GM12892 (cell line): ENCODE measurements around the gene MBD5.

Source experiments
- POLR2AphosphoS5 ChIP-seq: IDR thresholded peaks from 2 replicates; pipeline ENCODE4 v1.6.1; 2011; ENCODE audit warnings: low read depth, low read length, control low read depth
- TAF1 ChIP-seq: IDR thresholded peaks from 2 replicates; pipeline ENCODE4 v1.6.1; 2011; ENCODE audit warnings: low read depth, mild to moderate bottlenecking, control low read depth, low read length, borderline replicate concordance

- no peak for TF ChIP-seq POLR2AphosphoS5
- TF ChIP-seq TAF1, result no peak
Observed at GRCh38 chr2:148124271-148124670, 103.4 kb downstream of the MBD5 start.
